Activated CD4-positive, alpha-beta T cell treated with anti-CD3 and anti-CD28 coated beads for 36 hours (primary cell): ENCODE results near the gene SLC25A28. TPM values are rescaled to one million over a fixed set of nuclear protein-coding genes. Genes with fewer than 3 reads are reported as not detected.
A peak's percentile ranks its signal among the peaks of the same experiment; 100 is the strongest.

Experiments
- ATAC-seq: fragments of 200-7000 bp; cut with Tn5 transposase; one replicate; pipeline ENCODE4 v1.10.0; 2021; ENCODE audit warnings: mild to moderate bottlenecking, moderate library complexity
- CTCF ChIA-PET: fragments of 350-600 bp; sonication (Branson Sonifier 250); formaldehyde crosslinking; loops from one replicate; lab custom pipeline; 2021; ENCODE audit warnings: antibody characterized with exemption; lab: Charles Lee
- POLR2A ChIA-PET: fragments of 350-600 bp; sonication (Branson Sonifier 250); formaldehyde crosslinking; loops from one replicate; lab custom pipeline; 2021; ENCODE audit warnings: antibody characterized with exemption, inconsistent platforms; lab: Charles Lee
- DNase-seq: peaks from one replicate; pipeline ENCODE4 v3.0.0-alpha.2; 2020
- H3K27ac Mint-ChIP-seq: one replicate; pipeline ENCODE4 v1.8.0; 2021; ENCODE audit warnings: mixed read lengths
- H3K27me3 Mint-ChIP-seq: one replicate; pipeline ENCODE4 v1.8.0; 2021; ENCODE audit warnings: mixed read lengths
- H3K36me3 Mint-ChIP-seq: one replicate; pipeline ENCODE4 v1.8.0; 2021; ENCODE audit warnings: low read depth, mixed read lengths
- H3K4me1 Mint-ChIP-seq: one replicate; pipeline ENCODE4 v1.8.0; 2021; ENCODE audit warnings: mixed read lengths
- H3K4me3 Mint-ChIP-seq: one replicate; pipeline ENCODE4 v1.8.0; 2021; ENCODE audit warnings: mild to moderate bottlenecking, moderate library complexity, mixed read lengths
- H3K9me3 Mint-ChIP-seq: one replicate; pipeline ENCODE4 v1.8.0; 2021; ENCODE audit warnings: low read depth, mixed read lengths
- intact Hi-C, 2 experiments: fragments of 100-400 bp; cut with DNase I in 1 of 2; cut with micrococcal nuclease in 1 of 2; formaldehyde crosslinking; loops; one replicate each; pipeline versions ENCODE4 v1.14.2 to v1.15.1; 2022 to 2024; cut with DNase I, micrococcal nuclease
- total RNA-seq, 2 experiments: library from RNA; stranded (reverse); gene quantifications; one replicate each; pipeline ENCODE4 v1.2.3, GENCODE V29; 2021

Gene SLC25A28
- total RNA-seq, 2 experiments from 2014 or later = 55.0 to 65.9 TPM

GRCh38 chr10:99590799-99591198 lies 29.4 kb downstream of the SLC25A28 start:
- Mint-ChIP-seq H3K27me3 (peaks cover 2% of the 10 kb centered on the region), H3K4me3 (no peak overlapping the region), H3K4me1 (no peaks in the 10 kb centered on the region), H3K27ac (no peak overlapping the region), H3K36me3 (no peaks in the 10 kb centered on the region), H3K9me3 (no peaks in the 10 kb centered on the region)
- DNase-seq = no peak
- ATAC-seq = no peak
- intact Hi-C loops = no loop called here
- ChIA-PET CTCF (interaction anchor here (0.6 to 1.0 kb wide), 3 partner anchors 26 to 30 kb away, joined by 3 to 4 read pairs (median 3); no protein-coding TSS in a partner anchor), POLR2A (no interaction called here)

DNA sequence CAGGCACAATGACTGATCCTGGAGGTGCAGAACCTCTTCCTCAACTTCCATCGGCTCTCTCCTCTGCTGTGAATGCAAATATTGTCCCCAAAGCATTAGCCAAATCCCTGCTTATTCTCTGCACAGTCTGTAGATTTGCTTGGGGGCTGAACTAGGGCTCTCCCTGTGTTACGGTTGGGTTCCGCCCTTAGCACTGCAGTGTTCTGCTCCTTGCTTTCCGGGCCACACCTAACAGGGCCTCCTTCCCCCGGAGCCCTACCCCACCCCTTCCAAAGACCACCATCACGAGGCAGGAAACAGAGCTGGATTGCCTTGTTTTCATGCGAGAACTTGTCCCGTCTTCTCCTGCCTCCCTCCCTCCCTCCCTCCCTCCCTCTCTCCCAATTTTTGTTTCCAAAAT lies 36.6 kb downstream of the SLC25A28 start:
- Mint-ChIP-seq H3K9me3 (no peaks in the 10 kb centered on the region), H3K4me3 (no peak overlapping the region), H3K27ac (no peak overlapping the region), H3K36me3 (no peaks in the 10 kb centered on the region), H3K4me1 (no peaks in the 10 kb centered on the region), H3K27me3 (peaks cover 2% of the 10 kb centered on the region)
- intact Hi-C loops = no loop called here
- POLR2A ChIA-PET = no interaction called here
- CTCF ChIA-PET = no interaction called here
- no peak for DNase-seq
- ATAC-seq = no peak

DNA sequence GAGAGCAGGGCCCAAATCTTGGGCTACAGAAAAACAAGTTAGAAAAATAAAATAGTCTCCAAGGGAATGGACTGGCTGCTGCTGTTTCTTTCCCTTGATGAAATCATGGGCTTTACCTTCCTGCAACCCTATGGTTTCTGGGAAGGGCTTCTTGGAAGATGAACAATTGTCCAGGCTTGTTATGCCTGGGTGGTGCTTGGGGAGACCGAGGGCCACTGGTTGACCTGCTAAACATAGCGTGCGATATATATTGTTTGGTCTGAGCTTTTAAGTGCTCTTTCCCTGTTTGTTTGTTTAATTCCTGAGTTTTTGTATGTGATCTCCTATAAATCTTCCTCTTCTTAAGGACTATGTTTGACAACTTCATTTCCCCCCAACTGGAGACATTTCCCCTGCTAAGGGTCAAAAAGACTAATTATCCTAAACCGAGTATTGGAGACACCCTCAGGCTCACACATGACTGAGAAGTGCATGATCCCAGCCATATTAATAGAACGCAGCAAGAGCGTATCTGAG lies 37.9 kb downstream of the SLC25A28 start:
- Mint-ChIP-seq H3K27ac (no peak overlapping the region), H3K27me3 (no peaks in the 10 kb centered on the region), H3K4me3 (no peak overlapping the region), H3K9me3 (no peaks in the 10 kb centered on the region), H3K4me1 (no peaks in the 10 kb centered on the region), H3K36me3 (no peaks in the 10 kb centered on the region)
- ATAC-seq (no peak), DNase-seq (no peak)
- POLR2A ChIA-PET = no interaction called here
- intact Hi-C loops = no loop called here
- CTCF ChIA-PET = no interaction called here

DNA sequence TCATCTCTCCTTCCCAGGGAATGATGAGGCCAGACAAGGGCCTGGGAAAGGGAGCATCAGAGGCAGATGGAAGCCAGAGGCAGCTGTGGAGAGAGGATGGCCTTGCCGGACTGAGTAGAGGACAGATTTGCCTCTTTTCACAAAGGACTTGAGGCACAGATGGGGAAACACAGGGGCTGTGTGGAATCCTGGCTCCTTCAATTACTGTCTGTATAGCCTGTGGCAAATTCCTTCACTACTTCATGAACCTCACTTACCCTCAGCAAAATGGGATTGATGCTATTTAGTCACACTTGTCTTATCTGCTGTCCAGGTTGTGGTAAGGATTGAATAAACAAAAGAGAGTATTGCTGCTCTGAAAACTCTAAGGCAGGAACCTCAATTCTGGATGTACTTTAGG lies 40.3 kb downstream of the SLC25A28 start:
- ATAC-seq = no peak
- Mint-ChIP-seq H3K4me3 (no peak overlapping the region), H3K9me3 (no peaks in the 10 kb centered on the region), H3K4me1 (no peaks in the 10 kb centered on the region), H3K36me3 (no peaks in the 10 kb centered on the region), H3K27me3 (no peaks in the 10 kb centered on the region), H3K27ac (no peak overlapping the region)
- no peak for DNase-seq
- ChIA-PET CTCF (no interaction called here), POLR2A (interaction anchor here (0.7 kb wide), 1 partner anchor 61 kb away, joined by 3 read pairs; no protein-coding TSS in a partner anchor)
- intact Hi-C loops = no loop called here

DNA sequence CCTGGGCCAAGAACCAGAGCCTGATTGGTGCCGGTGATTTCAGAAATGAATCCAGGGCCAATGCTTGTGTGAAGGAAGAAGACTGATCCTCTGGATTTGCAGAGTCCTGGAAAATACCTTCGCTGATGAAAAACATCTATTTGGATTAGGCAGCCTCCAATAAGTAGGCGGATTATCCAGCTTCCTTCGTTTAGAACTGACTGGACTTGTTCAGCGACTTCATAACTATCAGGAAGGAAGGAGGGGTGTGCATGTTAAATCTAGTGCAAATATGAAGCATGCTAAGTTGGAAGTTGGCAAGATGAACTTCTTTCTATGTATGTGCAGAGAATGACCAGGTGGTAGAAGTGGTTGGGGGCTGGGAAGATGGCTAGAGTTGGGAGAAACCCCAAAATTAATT lies 46.4 kb downstream of the SLC25A28 start:
- Mint-ChIP-seq H3K27me3 (peaks cover 9% of the 10 kb centered on the region), H3K9me3 (no peaks in the 10 kb centered on the region), H3K4me3 (no peak overlapping the region), H3K4me1 (no peaks in the 10 kb centered on the region), H3K27ac (no peak overlapping the region), H3K36me3 (no peaks in the 10 kb centered on the region)
- DNase-seq = no peak
- POLR2A ChIA-PET = interaction anchor here (0.6 kb wide), 1 partner anchor 1549 kb away, joined by 7 read pairs; no protein-coding TSS in a partner anchor
- no peak for ATAC-seq
- CTCF ChIA-PET = interaction anchor here (0.6 to 1.1 kb wide), 3 partner anchors 33 to 88 kb away, joined by 3 read pairs; no protein-coding TSS in a partner anchor
- intact Hi-C loops = no loop called here

GRCh38 chr10:99571816-99572215 lies 48.4 kb downstream of the SLC25A28 start:
- intact Hi-C loops = no loop called here
- Mint-ChIP-seq H3K36me3 (no peaks in the 10 kb centered on the region), H3K4me3 (no peak overlapping the region), H3K4me1 (no peaks in the 10 kb centered on the region), H3K9me3 (no peaks in the 10 kb centered on the region), H3K27me3 (peaks cover 9% of the 10 kb centered on the region), H3K27ac (no peak overlapping the region)
- ATAC-seq (no peak), DNase-seq (no peak)
- ChIA-PET POLR2A (no interaction called here), CTCF (interaction anchor here (1.7 kb wide), 1 partner anchor 131 kb away, joined by 4 read pairs; no protein-coding TSS in a partner anchor)

DNA sequence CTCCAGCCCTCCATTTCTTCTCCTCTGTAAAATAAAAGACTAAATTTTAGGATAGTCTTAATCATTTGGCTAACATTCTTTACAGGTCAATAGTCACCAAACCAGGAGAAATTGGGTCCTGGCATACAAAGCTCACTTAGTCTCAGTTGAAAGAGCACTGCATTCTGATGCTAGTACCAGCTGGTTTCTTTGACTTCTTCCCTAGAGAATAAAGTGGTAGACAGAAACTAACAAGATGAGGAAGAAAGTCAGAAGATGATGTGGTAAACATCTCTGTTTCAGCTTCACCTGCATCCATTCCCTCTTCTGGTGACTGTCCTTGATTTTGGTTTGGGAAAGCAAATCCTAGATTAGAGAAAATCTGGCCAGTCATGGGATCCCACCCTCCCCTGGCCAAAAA lies 50.3 kb downstream of the SLC25A28 start:
- no peaks in the 10 kb centered on the region for H3K36me3 Mint-ChIP-seq
- intact Hi-C loops = no loop called here
- ChIA-PET POLR2A (no interaction called here), CTCF (no interaction called here)
- no peak overlapping the region for H3K27ac Mint-ChIP-seq
- DNase-seq (no peak), ATAC-seq (no peak)
- no peaks in the 10 kb centered on the region for H3K9me3 Mint-ChIP-seq
- H3K4me3 Mint-ChIP-seq = no peak overlapping the region
- H3K27me3 Mint-ChIP-seq = peaks cover 13% of the 10 kb centered on the region
- H3K4me1 Mint-ChIP-seq = no peaks in the 10 kb centered on the region

DNA sequence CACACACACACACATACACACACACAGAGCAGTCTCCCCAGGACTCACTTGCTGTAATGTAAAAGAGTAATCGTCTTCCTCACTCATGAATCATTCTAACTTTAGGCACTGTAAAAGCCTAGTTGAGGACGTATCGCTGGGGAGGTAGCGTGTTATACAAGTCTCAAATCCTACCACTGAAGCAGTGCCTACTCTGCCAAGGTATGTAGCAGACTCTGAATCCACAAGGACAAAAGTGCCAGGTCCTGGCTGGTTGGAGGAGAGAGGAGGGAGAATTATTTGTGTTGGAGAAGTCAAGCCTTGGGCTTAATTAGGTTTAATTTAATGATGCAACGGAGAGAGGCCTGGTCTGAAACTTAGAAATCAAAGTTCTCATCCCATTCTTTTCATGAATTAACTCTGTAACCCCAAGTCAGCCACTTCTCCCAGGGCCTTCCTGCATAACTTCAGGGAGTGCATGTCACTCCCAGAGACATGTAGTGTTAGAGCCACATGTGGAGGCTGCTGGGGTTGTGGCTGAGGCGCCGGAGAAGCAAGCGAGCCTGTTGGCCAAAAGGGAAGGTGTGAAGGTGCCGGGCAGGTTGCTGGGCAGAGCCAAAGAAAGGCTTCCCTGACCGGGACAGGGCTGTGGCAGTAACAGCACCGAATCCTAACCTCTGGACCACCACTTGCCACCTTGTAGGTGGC lies 50.8 kb downstream of the SLC25A28 start:
- no peak overlapping the region for H3K27ac Mint-ChIP-seq
- no peak for ATAC-seq
- CTCF ChIA-PET = no interaction called here

GRCh38 chr10:99565166-99565565 lies 55.1 kb downstream of the SLC25A28 start:
- H3K4me3 Mint-ChIP-seq = no peak overlapping the region
- no peak for ATAC-seq
- peaks cover 22% of the 10 kb centered on the region for H3K27me3 Mint-ChIP-seq

More for the DNA sequence above, 50.8 kb downstream of the SLC25A28 start:
- Mint-ChIP-seq H3K9me3 (no peaks in the 10 kb centered on the region), H3K4me3 (no peak overlapping the region), H3K27me3 (peaks cover 14% of the 10 kb centered on the region), H3K36me3 (no peaks in the 10 kb centered on the region), H3K4me1 (no peaks in the 10 kb centered on the region)
- intact Hi-C loops = no loop called here
- no peak for DNase-seq
- POLR2A ChIA-PET = no interaction called here

DNA sequence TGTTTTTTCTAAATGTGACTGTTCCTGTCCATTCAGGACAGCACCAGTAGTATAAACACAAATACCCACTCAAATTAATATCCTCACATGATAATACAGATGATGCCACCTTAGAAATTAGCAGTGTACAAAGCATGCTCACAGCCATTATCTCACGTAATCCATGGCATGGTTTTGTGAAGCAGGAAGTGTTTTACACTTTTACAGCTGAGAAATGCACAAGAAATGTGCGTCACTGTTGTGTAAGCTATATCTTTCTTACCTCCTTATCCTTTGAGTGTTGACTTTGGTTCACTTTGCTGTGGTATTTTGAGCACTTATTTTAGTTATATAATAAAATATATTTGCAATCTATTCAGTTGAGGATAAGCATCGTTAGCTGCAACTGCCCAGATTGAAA lies 55.9 kb downstream of the SLC25A28 start:
- H3K9me3 Mint-ChIP-seq = no peaks in the 10 kb centered on the region
- intact Hi-C loops = no loop called here
- H3K4me1 Mint-ChIP-seq = no peaks in the 10 kb centered on the region
- no peak for DNase-seq
- H3K27me3 Mint-ChIP-seq = peaks cover 22% of the 10 kb centered on the region
- no peak overlapping the region for H3K27ac Mint-ChIP-seq
- ChIA-PET POLR2A (no interaction called here), CTCF (no interaction called here)
- H3K4me3 Mint-ChIP-seq = no peak overlapping the region
- no peak for ATAC-seq
- H3K36me3 Mint-ChIP-seq = no peaks in the 10 kb centered on the region

More at GRCh38 chr10:99565166-99565565, 55.1 kb downstream of the SLC25A28 start:
- Mint-ChIP-seq H3K9me3 (no peaks in the 10 kb centered on the region), H3K4me1 (no peaks in the 10 kb centered on the region), H3K36me3 (no peaks in the 10 kb centered on the region), H3K27ac (no peak overlapping the region)
- CTCF ChIA-PET = interaction anchor here (1.2 kb wide), 1 partner anchor 26 kb away, joined by 4 read pairs; no protein-coding TSS in a partner anchor
- POLR2A ChIA-PET = no interaction called here
- intact Hi-C loops = no loop called here
- DNase-seq = peak; percentile 8

DNA sequence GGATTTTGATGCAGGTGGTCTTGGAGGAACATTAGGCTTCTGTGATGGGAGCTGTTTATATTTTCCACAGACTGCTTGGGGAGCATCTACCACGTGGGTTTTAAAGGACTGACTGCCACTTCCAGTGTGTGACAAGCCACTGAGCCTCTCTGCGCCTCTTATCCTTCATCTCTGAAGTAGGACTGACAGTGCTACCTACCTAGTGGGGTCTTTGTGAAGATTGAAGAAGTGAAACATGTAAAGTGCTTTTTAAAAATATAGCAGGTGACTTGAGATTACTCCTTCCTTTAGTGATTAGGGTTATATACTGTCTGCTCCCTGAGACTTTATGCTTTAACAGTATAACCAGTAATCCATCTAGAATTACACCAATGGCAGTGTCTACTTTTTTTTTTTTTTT lies 57.6 kb downstream of the SLC25A28 start:
- Mint-ChIP-seq H3K36me3 (no peaks in the 10 kb centered on the region), H3K27ac (no peak overlapping the region)
- CTCF ChIA-PET = no interaction called here

More for the DNA sequence above, 57.6 kb downstream of the SLC25A28 start:
- Mint-ChIP-seq H3K4me1 (no peaks in the 10 kb centered on the region), H3K27me3 (peaks cover 24% of the 10 kb centered on the region), H3K9me3 (no peaks in the 10 kb centered on the region), H3K4me3 (no peak overlapping the region)
- intact Hi-C loops = no loop called here
- POLR2A ChIA-PET = no interaction called here
- no peak for DNase-seq
- no peak for ATAC-seq
